ENCODE data around the gene WDR36. TPM values are rescaled to one million over a fixed set of nuclear protein-coding genes. Genes with fewer than 3 reads are reported as not detected.
A peak's percentile ranks its signal among the peaks of the same experiment; 100 is the strongest.

WDR36 gene
- polyA plus RNA-seq, 1 experiment: 56.1 TPM

GRCh38 chr5:111153945-111154344 is 61.8 kb downstream of the WDR36 start:
- ChIA-PET CTCF (no interaction called here), POLR2A (no interaction called here)
- TF ChIP-seq CTCF (IDR thresholded peaks at IDR 0.05; ENCODE audit: low read depth, low read length): no peak
- no peaks in the 10 kb centered on the region for H3K27me3 ChIP-seq (ENCODE audit: control insufficient read depth, insufficient read depth, low read length)
- no peak overlapping the region for H3K4me3 ChIP-seq (ENCODE audit: low read depth, low read length)
- no peaks in the 10 kb centered on the region for H3K9me3 ChIP-seq (ENCODE audit: control insufficient read depth, insufficient read depth, low read length)
- DNase-seq (ENCODE audit: low read depth, low spot score): no peak
- H3K27ac ChIP-seq (ENCODE audit: low read depth, low read length): no peak overlapping the region

GRCh38 chr5:111158105-111158744 is 66.1 kb downstream of the WDR36 start:
- H3K27ac ChIP-seq (ENCODE audit: low read depth, low read length): no peak overlapping the region
- H3K9me3 ChIP-seq (ENCODE audit: control insufficient read depth, insufficient read depth, low read length): no peaks in the 10 kb centered on the region
- H3K27me3 ChIP-seq (ENCODE audit: control insufficient read depth, insufficient read depth, low read length): no peaks in the 10 kb centered on the region
- no peak overlapping the region for H3K4me3 ChIP-seq (ENCODE audit: low read depth, low read length)
- DNase-seq (ENCODE audit: low read depth, low spot score): peak; percentile 53
- ChIA-PET POLR2A (interaction anchor here (1.4 kb wide), 1 partner anchor 419 kb away, joined by 3 read pairs; the partner anchor contains the start of gene SLC25A46), CTCF (interaction anchor here (0.6 to 5.3 kb wide), 17 partner anchors 10 to 1262 kb away, joined by 3 to 36 read pairs (median 3); no protein-coding TSS in a partner anchor)
- peak; percentile 100 for TF ChIP-seq CTCF (IDR thresholded peaks at IDR 0.05; ENCODE audit: low read depth, low read length)

- no peak for TF ChIP-seq CTCF (IDR thresholded peaks at IDR 0.05; ENCODE audit: low read depth, low read length)
- ChIA-PET CTCF (interaction anchor here (1.1 to 5.3 kb wide), 5 partner anchors 119 to 986 kb away, joined by 3 to 36 read pairs (median 8); no protein-coding TSS in a partner anchor), POLR2A (no interaction called here)
- no peak overlapping the region for H3K4me3 ChIP-seq (ENCODE audit: low read depth, low read length)
- H3K27me3 ChIP-seq (ENCODE audit: control insufficient read depth, insufficient read depth, low read length): no peaks in the 10 kb centered on the region
- DNase-seq (ENCODE audit: low read depth, low spot score): no peak
- no peaks in the 10 kb centered on the region for H3K9me3 ChIP-seq (ENCODE audit: control insufficient read depth, insufficient read depth, low read length)
- H3K27ac ChIP-seq (ENCODE audit: low read depth, low read length): no peak overlapping the region
These were observed 67.7 kb downstream of the WDR36 start for GRCh38 chr5:111159845-111160244.

GRCh38 chr5:111163000-111163399 is 70.9 kb downstream of the WDR36 start:
- TF ChIP-seq CTCF (IDR thresholded peaks at IDR 0.05; ENCODE audit: low read depth, low read length): no peak
- no peak overlapping the region for H3K27ac ChIP-seq (ENCODE audit: low read depth, low read length)
- H3K9me3 ChIP-seq (ENCODE audit: control insufficient read depth, insufficient read depth, low read length): no peaks in the 10 kb centered on the region
- H3K4me3 ChIP-seq (ENCODE audit: low read depth, low read length): no peak overlapping the region
- no peak for DNase-seq (ENCODE audit: low read depth, low spot score)
- POLR2A ChIA-PET: no interaction called here
- CTCF ChIA-PET: interaction anchor here (0.6 kb wide), 1 partner anchor 1003 kb away, joined by 4 read pairs; no protein-coding TSS in a partner anchor
- H3K27me3 ChIP-seq (ENCODE audit: control insufficient read depth, insufficient read depth, low read length): no peaks in the 10 kb centered on the region

GRCh38 chr5:111165058-111165457 is 72.9 kb downstream of the WDR36 start:
- H3K4me3 ChIP-seq (ENCODE audit: low read depth, low read length): no peak overlapping the region
- H3K27me3 ChIP-seq (ENCODE audit: control insufficient read depth, insufficient read depth, low read length): no peaks in the 10 kb centered on the region
- ChIA-PET POLR2A (no interaction called here), CTCF (no interaction called here)
- no peak for DNase-seq (ENCODE audit: low read depth, low spot score)
- H3K9me3 ChIP-seq (ENCODE audit: control insufficient read depth, insufficient read depth, low read length): no peaks in the 10 kb centered on the region
- no peak overlapping the region for H3K27ac ChIP-seq (ENCODE audit: low read depth, low read length)
- TF ChIP-seq CTCF (IDR thresholded peaks at IDR 0.05; ENCODE audit: low read depth, low read length): no peak

Measured in AG04450 (cell line).